H7 (cell line): ENCODE measurements around the gene USP14. TPM values are rescaled to one million over a fixed set of nuclear protein-coding genes. Genes with fewer than 3 reads are reported as not detected.
"Not testable (repeated sequence)": the region's sequence is repeated elsewhere in the genome, so short reads cannot be mapped to it uniquely, and the experiment has no call there.

Experiments
- DNase-seq: peaks from one replicate; pipeline ENCODE4 v3.0.0; 2012
- H3K27me3 ChIP-seq: 2 replicates; pipeline ENCODE4 v1.6.0; 2011; ENCODE audit warnings: mild to moderate bottlenecking, low read length; ENCODE audit not compliant: control insufficient read depth, insufficient read depth
- H3K36me3 ChIP-seq: replicated peaks from 2 replicates; pipeline ENCODE4 v1.5.1; 2011; ENCODE audit warnings: low read length; ENCODE audit not compliant: control insufficient read depth, insufficient read depth
- H3K4me3 ChIP-seq: 2 replicates; pipeline ENCODE4 v1.5.1; 2011; ENCODE audit warnings: low read depth, mild to moderate bottlenecking, control low read depth, low read length, moderate library complexity; ENCODE audit not compliant: insufficient read depth
- total RNA-seq: library from RNA; depleted of rRNA; stranded (reverse); fragments of >200 nt; shearing (Covaris generic); gene quantifications from 2 replicates; pipeline ENCODE4 v1.2.3, GENCODE V29; 2014; rRNA removed

USP14 gene
- 15.7 and 20.3 TPM in 2 replicates for total RNA-seq

DNA sequence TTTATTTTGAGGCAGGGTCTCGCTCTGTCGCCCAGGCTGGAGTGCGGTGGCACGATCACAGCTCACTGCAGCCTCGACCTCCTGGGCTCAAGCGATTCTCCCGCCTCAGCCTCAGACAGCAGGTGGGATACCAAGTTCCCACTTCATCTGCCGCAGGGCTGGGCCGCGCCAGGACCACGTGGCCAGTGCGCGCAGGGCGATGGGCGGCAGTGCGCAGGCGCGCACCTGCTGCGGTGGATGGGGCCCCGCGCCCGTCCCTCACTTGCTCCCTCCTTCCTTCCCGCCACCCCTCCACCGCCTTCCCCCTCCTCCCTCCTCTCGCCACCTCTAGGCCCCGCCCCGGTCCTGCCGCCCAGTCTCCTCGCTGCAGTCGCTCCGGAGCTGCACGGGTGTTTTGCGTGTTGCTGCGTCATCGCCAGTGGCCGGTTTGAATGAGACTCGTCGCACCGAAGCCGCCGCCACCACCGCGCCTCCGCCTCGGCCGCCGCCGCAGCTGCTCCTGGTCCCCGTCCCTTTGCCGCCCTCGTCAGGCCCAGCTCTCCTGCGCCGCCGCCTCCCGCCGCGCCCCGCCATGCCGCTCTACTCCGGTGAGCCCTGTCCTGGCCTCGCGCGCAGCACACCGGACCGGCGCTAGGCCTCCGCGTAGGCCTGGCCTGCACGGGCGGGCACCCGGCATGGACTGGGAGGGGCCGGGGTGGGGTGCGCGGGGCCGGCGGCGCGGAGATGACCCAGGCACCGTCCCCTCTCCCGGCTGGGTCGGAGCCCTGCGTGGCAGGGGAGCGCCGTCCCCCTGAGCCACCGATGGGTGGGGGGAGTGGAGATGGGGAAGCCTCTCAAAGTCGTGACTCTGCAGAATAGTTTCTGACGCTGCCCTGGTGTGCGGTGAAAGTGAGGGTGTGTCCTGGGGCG lies at the start of gene USP14:
USP14 (plus strand) TSS at position 430 of the 909 bp plus-strand sequence; CDS start at position 572, 142 bp downstream.
- H3K27me3 ChIP-seq = peaks cover 6% of the 10 kb centered on the region

DNA sequence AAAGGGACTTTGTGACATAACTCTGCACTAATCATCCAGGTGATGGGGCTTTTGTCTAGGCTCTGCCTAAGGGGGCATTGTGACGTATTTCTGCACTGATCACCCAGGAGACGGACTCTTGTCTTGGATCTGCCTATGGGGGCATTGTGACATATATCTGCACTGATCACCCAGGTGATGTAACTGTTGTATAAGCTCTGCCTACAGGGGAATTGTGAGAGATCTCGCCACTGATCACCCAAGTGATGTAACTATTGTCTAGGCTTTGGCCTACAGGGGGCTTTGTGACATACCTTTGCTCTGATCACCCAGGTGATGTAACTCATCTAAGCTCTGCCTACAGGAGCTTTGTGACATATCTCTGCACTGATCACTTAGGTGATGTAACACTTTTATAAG lies 49.7 kb upstream of the USP14 start:
- not testable (repeated sequence) for H3K4me3 ChIP-seq, H3K27me3 ChIP-seq, DNase-seq, H3K36me3 ChIP-seq

More for the DNA sequence above, at the start of gene USP14:
- Histone ChIP-seq H3K4me3 (peak within 1 kb of the TSS; percentile 74), H3K36me3 (no peaks in the 10 kb centered on the region)
- peak; percentile 99 for DNase-seq

DNA sequence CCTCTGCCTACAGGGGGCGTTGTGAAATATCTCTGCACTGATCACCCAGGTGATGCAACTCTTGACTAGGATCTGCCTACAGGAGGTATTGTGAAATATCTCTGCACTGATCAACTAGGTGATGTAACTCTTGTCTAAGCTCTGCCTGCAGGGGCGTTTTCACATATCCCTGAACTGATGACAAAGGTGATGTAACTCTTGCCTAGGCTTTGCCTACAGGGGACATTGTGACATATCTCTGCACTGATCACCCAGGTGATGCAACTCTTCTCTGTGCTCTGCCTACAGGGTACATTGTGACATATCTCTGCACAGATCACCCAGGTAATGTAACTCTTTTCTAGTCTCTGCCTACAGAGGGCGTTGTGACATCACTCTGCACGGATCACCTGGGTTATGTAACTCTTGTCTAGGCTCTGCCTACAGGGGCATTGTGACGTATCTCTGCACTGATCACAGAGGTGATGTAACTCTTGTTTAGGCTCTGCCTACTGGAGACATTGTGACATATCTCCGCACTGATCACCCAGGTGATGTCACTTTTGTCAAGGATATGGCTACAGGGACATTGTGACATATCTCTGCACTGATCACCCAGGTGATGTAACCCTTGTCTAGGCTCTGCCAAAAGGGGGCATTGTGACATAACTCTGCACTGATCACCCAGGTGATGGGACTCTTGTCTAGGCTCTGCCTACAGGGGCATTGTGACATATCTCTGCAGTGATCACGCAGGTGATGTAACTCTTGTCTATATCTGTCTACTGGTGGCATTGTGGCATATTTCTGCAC lies 49.0 kb upstream of the USP14 start:
- H3K4me3 ChIP-seq, H3K36me3 ChIP-seq, H3K27me3 ChIP-seq, DNase-seq: not testable (repeated sequence)

DNA sequence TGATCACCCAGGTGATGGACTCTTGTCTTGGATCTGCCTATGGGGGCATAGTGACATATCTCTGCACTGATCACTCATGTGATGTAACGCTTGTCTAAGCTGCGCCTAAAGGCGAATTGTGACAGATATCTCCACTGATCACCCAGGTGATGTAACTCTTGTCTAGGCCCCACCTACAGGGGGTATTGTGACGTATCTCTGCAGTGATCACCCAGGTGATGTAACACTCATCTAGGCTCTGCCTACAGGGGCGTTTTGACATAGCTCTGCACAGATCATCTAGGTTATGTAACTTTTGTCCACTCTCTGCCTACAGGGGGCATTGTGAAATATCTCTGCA lies 48.5 kb upstream of the USP14 start:
- not testable (repeated sequence) for H3K4me3 ChIP-seq, DNase-seq, H3K36me3 ChIP-seq, H3K27me3 ChIP-seq

DNA sequence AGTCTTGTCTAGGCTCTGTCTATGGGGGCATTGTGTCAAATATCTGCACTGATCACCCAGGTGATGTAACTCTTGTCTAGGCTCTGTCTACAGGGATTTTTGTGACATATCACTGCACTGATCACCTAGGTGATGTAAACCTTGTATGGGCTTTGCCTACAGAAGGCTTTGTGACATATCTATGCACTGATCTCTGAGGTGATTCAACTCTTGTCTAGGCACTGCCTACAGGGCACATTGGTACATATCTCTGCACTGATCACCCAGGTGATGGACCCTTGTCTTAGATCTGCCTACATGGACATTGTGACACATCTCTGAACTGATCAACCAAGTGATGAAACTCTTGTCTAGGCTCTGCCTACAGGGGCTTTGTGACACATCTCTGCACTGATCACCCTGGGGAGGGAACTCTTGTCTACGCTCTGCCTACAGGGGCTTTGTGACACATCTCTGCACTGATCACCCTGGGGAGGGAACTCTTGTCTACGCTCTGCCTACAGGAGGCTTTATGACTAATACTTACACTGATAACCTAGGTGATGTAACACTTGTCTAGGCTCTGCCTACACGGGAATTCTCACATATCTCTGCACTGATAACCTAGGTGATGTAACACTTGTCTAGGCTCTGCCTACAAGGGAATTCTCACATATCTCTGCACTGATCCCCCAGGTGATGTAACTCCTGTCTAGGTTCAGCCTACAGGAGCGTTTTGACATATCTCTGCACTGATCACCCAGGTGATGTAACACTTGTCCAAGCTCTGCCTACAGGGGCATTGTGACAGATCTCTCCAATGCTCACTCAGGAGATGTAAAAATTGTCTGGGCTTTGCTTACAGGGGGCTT lies 47.8 kb upstream of the USP14 start:
- H3K27me3 ChIP-seq, H3K36me3 ChIP-seq, DNase-seq, H3K4me3 ChIP-seq: not testable (repeated sequence)

DNA sequence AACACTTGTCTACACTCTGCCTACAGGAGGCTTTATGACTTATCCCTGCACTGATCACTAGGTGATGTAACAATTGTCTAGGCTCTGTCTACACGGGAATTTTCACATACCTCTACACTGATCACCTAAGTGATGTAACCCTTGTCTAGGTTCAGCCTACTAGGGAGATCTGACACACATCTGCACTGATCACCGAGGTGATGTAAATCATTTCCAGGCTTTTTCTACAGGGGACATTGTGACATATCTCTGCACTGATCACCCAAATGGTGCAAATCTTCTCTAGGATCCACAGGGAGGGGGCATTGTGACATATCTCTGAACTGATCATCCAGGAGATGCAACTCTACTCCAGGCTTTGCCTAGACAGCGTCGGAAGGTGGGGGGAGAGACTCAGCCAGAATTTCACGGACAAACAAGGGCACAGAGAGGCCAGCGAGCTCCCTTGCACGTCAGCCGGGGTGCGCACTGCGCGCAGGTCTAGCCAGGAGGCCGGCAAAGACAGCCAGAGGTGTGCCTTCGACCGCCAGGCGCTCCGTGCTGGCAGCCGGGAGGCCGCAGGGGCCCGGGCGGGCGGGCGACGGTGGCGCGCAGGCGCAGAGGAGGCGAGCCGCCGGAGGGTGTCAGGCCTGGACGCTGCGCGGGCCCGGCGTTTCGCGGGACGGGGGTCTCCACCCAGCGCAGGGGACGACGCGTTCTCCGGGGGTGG lies 46.9 kb upstream of the USP14 start:
- peak; percentile 93 for DNase-seq
- H3K27me3 ChIP-seq = peaks cover 1% of the 10 kb centered on the region; the same call in 1 of the 2 replicates
- peak overlapping the region; percentile 43 for H3K4me3 ChIP-seq
- H3K36me3 ChIP-seq = no peaks in the 10 kb centered on the region

DNA sequence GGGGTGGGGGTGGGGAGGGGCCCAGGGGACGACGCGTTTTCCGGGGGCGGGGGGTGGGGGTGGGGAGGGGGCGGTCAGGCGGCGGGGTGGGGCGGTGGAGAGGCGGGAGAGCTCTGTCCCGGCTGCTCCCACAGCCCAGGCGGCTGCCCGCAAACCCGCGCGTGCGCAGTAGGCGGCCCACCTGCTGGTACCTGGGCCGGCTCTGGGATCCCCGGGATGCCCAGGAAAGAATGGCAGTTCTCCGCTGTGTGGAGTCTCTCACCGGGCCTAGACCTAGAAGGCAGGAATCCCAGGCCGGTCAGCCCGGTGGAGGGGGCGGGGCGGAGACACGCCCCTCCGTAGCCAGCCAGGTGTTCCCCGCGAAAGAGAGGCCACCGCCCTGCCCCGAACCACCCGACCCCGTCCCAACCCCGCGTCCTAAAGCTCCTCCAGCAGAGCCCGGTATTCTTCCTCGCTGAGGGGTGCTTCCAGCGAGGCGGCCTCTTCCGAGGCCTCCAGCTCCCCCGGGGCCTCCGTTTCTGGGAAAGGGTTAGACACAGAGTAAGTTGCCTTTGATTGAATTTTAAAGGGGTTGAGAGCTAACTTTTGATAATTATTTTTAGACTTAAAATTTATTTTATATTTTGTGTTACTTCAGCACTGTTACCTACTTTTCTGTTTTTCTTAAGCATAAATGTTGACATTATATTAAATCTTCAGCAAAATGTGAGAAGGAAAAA lies 46.2 kb upstream of the USP14 start:
- DNase-seq, H3K36me3 ChIP-seq, H3K27me3 ChIP-seq: not testable (repeated sequence)
- H3K4me3 ChIP-seq = peak overlapping the region; percentile 43; the same call in 1 of the 2 replicates

DNA sequence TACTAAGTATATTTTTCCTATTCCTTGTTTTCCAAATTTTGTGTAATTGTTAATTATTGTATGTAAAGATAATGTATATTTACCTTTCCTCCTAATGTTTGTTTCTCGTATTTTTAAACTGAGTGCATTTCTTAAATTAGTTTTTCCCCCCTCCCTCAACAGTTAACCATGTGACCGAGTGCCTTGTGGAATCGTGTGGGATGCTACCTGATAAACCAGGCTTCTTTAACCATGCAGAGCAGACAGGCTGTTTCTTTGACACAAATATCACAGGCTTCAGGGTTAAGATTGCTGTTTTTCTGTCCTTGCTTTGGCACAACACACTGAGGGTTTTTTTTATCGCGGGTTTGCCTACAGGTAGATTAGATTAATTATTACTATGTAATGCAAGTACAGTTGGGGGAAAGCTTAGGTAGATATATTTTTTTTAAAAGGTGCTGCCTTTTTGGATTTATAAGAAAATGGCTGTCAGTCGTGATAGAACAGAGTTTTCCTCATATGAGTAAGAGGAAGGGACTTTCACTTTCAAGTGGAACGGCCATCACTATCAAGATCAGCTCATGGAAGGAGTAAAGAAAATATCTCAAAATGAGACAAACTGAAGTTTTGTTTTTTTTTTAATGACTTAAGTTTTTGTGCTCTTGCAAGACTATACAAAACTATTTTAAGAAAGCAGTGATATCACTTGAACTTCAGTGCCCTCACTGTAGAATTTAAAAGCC lies 37.7 kb upstream of the USP14 start:
- not testable (repeated sequence) for H3K27me3 ChIP-seq, H3K4me3 ChIP-seq, H3K36me3 ChIP-seq, DNase-seq

DNA sequence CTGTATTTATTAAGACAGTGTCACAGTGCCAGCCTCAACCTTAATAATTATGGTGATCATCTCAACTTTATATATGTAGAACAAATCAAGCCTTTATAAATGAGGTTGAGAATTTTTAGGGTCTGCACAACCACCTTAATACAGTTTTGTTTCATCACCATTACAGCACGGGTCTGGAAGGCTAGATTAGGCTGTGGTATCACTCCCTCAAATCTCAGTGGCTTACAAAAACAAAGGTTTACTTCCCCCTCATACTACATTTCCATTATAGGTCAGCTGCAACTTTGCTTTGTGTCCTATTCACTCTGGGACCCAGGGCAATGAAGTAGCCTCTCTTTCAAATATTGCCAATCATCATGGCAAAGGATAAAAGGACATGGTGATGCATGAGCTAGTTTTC lies 23.3 kb upstream of the USP14 start:
- no peak overlapping the region for H3K4me3 ChIP-seq
- no peak for DNase-seq
- H3K27me3 ChIP-seq = no peaks in the 10 kb centered on the region
- H3K36me3 ChIP-seq = no peaks in the 10 kb centered on the region

DNA sequence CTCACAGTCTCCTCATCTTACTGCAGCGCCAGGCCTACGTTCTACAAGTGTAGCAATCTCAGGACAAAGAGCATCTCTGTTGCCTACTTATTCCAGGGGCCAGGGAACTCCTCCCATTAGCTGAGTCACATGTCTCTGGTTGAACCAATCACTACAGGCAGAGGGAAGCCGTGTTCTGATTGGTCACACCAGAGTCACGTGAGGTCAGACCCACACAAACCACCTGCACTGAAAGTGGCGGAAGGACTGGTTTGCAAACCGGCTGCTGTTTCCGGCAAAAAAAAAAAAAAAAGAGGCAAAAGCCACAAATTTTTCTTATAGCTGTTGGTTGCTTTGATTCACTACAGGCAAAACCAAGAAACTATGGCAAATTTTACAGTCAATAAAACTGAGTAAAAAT lies 21.9 kb upstream of the USP14 start:
- H3K36me3 ChIP-seq = no peaks in the 10 kb centered on the region
- no peak overlapping the region for H3K4me3 ChIP-seq
- DNase-seq = peak; percentile 35
- H3K27me3 ChIP-seq = no peaks in the 10 kb centered on the region

DNA sequence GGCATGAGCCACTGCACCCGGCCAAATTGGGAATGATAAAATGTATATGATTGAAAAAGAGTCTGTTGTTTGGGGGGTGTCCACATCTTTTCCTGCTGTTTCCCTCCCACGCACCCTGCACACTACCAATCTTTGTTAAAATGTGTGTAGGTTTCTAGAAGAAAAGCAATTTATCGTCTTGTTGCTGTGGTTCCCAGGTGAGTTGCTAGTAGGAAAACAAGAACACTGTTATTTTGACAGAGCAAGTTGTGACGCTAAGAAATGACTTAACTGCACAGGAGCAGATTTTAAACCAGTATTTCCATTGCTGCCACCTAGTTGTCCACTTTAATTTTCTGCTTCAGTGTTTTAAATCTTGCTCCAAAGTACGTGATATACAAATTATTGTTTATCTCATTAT lies 21.0 kb upstream of the USP14 start:
- Histone ChIP-seq H3K36me3 (no peaks in the 10 kb centered on the region), H3K27me3 (no peaks in the 10 kb centered on the region), H3K4me3 (no peak overlapping the region)
- DNase-seq = no peak

DNA sequence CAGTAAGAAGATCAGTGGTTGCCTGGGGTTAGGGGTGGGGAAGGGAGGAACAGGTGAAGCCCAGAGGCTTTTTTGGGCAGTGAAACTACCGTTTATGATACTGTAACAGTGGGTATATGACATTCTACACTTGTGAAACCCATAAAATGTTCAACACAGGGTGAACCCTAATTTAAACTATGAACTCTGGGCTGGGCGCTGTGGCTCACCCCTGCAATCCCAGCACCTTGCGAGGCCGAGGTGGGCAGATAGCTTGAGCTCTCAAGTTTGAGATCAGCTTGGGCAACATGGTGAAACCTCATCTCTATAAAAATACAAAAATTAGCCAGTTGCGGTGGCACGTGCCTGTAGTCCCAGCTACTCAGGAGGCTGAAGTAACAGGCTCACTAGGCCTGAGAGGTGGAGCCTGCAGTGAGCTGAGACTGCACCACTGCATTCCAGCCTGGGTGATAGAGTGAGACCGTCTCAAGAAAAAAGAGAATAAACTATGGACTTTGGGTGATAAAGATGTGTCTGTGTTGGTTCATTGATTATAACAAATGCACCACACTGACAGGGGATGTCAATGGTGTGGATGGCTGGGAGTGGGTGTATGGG lies 17.6 kb upstream of the USP14 start:
- no peak overlapping the region for H3K4me3 ChIP-seq
- no peaks in the 10 kb centered on the region for H3K36me3 ChIP-seq
- DNase-seq = no peak
- no peaks in the 10 kb centered on the region for H3K27me3 ChIP-seq
